IMR-90 (cell line): ENCODE results near the gene CASK. TPM values are rescaled to one million over a fixed set of nuclear protein-coding genes. Genes with fewer than 3 reads are reported as not detected.

ENCODE experiments used
- ATAC-seq: fragments of 200-7000 bp; cut with Tn5 transposase; 2 replicates; pipeline ENCODE4 v1.9.1; 2020; ENCODE audit warnings: low read depth, mild to moderate bottlenecking, moderate library complexity
- BruUV-seq: library from RNA; stranded (reverse); fragments of 400-500 nt; replicated peaks from 2 replicates; lab custom pipeline; 2021; lab: Mats Ljungman, UMichigan
- CTCF ChIA-PET: fragments of 300-600 bp; formaldehyde crosslinking; extraction: SDS; loops from one replicate; lab custom pipeline; 2021; ENCODE audit warnings: antibody characterized with exemption; lab: Yijun Ruan, JAX
- POLR2A ChIA-PET: fragments of 300-600 bp; sonication (Branson Sonifier 250); formaldehyde crosslinking; loops from one replicate; lab custom pipeline; 2022; ENCODE audit warnings: antibody characterized with exemption; ENCODE audit not compliant: unreplicated experiment; lab: Charles Lee
- DNase-seq: peaks from one replicate; pipeline ENCODE4 v3.0.0; 2013
- H2AFZ ChIP-seq: replicated peaks from 2 replicates; pipeline ENCODE3; 2013; ENCODE audit warnings: low read length, mild to moderate bottlenecking; ENCODE audit not compliant: poor library complexity
- H2AK5ac ChIP-seq: 2 replicates; pipeline ENCODE4 v1.6.1; 2013; ENCODE audit warnings: low read depth, low read length, inconsistent platforms
- H2AK9ac ChIP-seq: replicated peaks from 2 replicates; pipeline ENCODE3; 2013; ENCODE audit warnings: mild to moderate bottlenecking, low read depth, low read length, moderate library complexity; ENCODE audit not compliant: poor library complexity
- H2BK120ac ChIP-seq: 2 replicates; pipeline ENCODE4 v1.6.1; 2013; ENCODE audit warnings: low read depth, low read length, inconsistent platforms
- H2BK15ac ChIP-seq: 3 replicates; pipeline ENCODE4 v1.6.1; 2013; ENCODE audit warnings: low read depth, low read length, inconsistent platforms
- H2BK20ac ChIP-seq: 2 replicates; pipeline ENCODE4 v1.6.1; 2013; ENCODE audit warnings: low read depth, mild to moderate bottlenecking, inconsistent platforms, low read length, moderate library complexity
- H2BK5ac ChIP-seq: 2 replicates; pipeline ENCODE4 v1.6.1; 2013; ENCODE audit warnings: mild to moderate bottlenecking, low read depth, low read length, inconsistent platforms; ENCODE audit not compliant: poor library complexity, severe bottlenecking
- H3K14ac ChIP-seq: replicated peaks from 2 replicates; pipeline ENCODE4 v1.6.1; 2013; ENCODE audit warnings: low read depth, low read length, inconsistent platforms
- H3K18ac ChIP-seq: 2 replicates; pipeline ENCODE4 v1.6.1; 2013; ENCODE audit warnings: low read depth, low read length, control low read depth
- H3K23ac ChIP-seq: 2 replicates; pipeline ENCODE4 v1.6.1; 2013; ENCODE audit warnings: low read depth, low read length, inconsistent platforms
- H3K27ac ChIP-seq: 2 replicates; pipeline ENCODE4 v1.5.1; 2013; ENCODE audit warnings: mild to moderate bottlenecking, control low read depth, low read length; ENCODE audit not compliant: insufficient read depth
- H3K27me3 ChIP-seq: 2 replicates; pipeline ENCODE4 v1.6.1; 2013; ENCODE audit warnings: low read length; ENCODE audit not compliant: control insufficient read depth, insufficient read depth
- H3K36me3 ChIP-seq: 2 replicates; pipeline ENCODE4 v1.6.1; 2013; ENCODE audit warnings: low read length, mixed read lengths; ENCODE audit not compliant: control insufficient read depth, insufficient read depth
- H3K4ac ChIP-seq: 2 replicates; pipeline ENCODE4 v1.6.1; 2013; ENCODE audit warnings: low read depth, low read length, inconsistent platforms
- H3K4me1 ChIP-seq: 2 replicates; pipeline ENCODE4 v1.6.1; 2013; ENCODE audit warnings: low read length, mixed read lengths; ENCODE audit not compliant: control insufficient read depth, insufficient read depth
- H3K4me2 ChIP-seq: 2 replicates; pipeline ENCODE4 v1.6.1; 2013; ENCODE audit warnings: low read depth, mild to moderate bottlenecking, control low read depth, low read length, moderate library complexity
- H3K4me3 ChIP-seq: 2 replicates; pipeline ENCODE4 v1.5.1; 2013; ENCODE audit warnings: low read depth, mild to moderate bottlenecking, control low read depth, low read length, moderate library complexity; ENCODE audit not compliant: insufficient read depth
- H3K56ac ChIP-seq: 2 replicates; pipeline ENCODE4 v1.6.1; 2013; ENCODE audit warnings: low read length, inconsistent platforms; ENCODE audit not compliant: insufficient read depth; ENCODE audit errors: extremely low read depth
- H3K79me1 ChIP-seq, 2 experiments: 2 replicates each; pipeline ENCODE4 v1.6.1; 2013; ENCODE audit warnings: low read length in 2 of 2, inconsistent platforms in 1 of 2, low read depth in 1 of 2
- H3K9ac ChIP-seq: 2 replicates; pipeline ENCODE4 v1.6.1; 2013; ENCODE audit warnings: low read depth, low read length, control low read depth
- H3K9me1 ChIP-seq: 2 replicates; pipeline ENCODE4 v1.6.1; 2013; ENCODE audit warnings: low read length, inconsistent platforms; ENCODE audit not compliant: insufficient read depth
- H3K9me3 ChIP-seq: 2 replicates; pipeline ENCODE4 v1.6.1; 2013; ENCODE audit warnings: low read length; ENCODE audit not compliant: control insufficient read depth, insufficient read depth
- H4K20me1 ChIP-seq: 2 replicates; pipeline ENCODE4 v1.6.1; 2013; ENCODE audit warnings: low read length, inconsistent platforms; ENCODE audit not compliant: insufficient read depth
- H4K5ac ChIP-seq: 2 replicates; pipeline ENCODE4 v1.6.1; 2013; ENCODE audit warnings: mild to moderate bottlenecking, low read depth, low read length, control low read depth
- H4K8ac ChIP-seq, 2 experiments: 2 replicates each; pipeline ENCODE4 v1.6.1; 2013; ENCODE audit warnings: low read depth in 2 of 2, low read length in 2 of 2, control low read depth in 1 of 2, inconsistent platforms in 1 of 2
- H4K91ac ChIP-seq: 2 replicates; pipeline ENCODE4 v1.6.1; 2013; ENCODE audit warnings: low read depth, low read length, inconsistent platforms; ENCODE audit not compliant: insufficient read depth
- CEBPB ChIP-seq: IDR thresholded peaks from 2 replicates; pipeline ENCODE4 v1.6.1; 2012; ENCODE audit warnings: low read depth, low read length, improper control_type of control experiment
- MXI1 ChIP-seq: IDR thresholded peaks from 2 replicates; pipeline ENCODE4 v1.6.1; 2012; ENCODE audit warnings: low read depth, mild to moderate bottlenecking, low read length, moderate library complexity, borderline replicate concordance
- WGBS, 2 experiments: methylation state at CpG; one replicate each; pipeline versions ENCODE4 v1.1.5 to v1.1.7; 2013; ENCODE audit warnings: missing lambda C conversion rate in 2 of 2; ENCODE audit not compliant: insufficient read length in 1 of 2; ENCODE audit errors: extremely low coverage in 2 of 2; 5-methylcytosine and 5-hydroxymethylcytosine counted together
- dilution Hi-C: fragments of 300-500 bp; cut with HindIII; formaldehyde crosslinking; loops from one replicate; pipeline ENCODE4 v1.14.3; 2018; ENCODE audit warnings: low sequenced_read_pairs; ENCODE audit not compliant: unreplicated experiment
- in situ Hi-C: fragments of 300-500 bp; cut with MboI; formaldehyde crosslinking; loops from 3 replicates; pipeline ENCODE4 v1.14.3; 2019; ENCODE audit warnings: low sequenced_read_pairs, inconsistent platforms, mixed read lengths
- intact Hi-C: fragments of 100-400 bp; cut with micrococcal nuclease; formaldehyde crosslinking; loops from 2 replicates; pipeline ENCODE4 v1.10.0; 2022
- polyA plus RNA-seq, 3 experiments: library from polyadenylated mRNA; depleted of rRNA; stranded (reverse); fragments of >200 nt; gene quantifications; 2 replicates each; pipeline ENCODE4 v1.2.3, GENCODE V29; 2012; ENCODE audit warnings: low replicate concordance in 1 of 3
- total RNA-seq: library from RNA; depleted of rRNA; stranded (reverse); fragments of >200 nt; gene quantifications from 2 replicates; pipeline ENCODE4 v1.2.3, GENCODE V29; 2012

Gene CASK
- total and polyA plus RNA-seq, 2 of the 4 experiments (the other 2 are of a cell fraction): 9.4 to 17.7 TPM

GRCh38 chrX:41875142-41875541 is 48.2 kb downstream of the CASK start:
- peak; percentile 73 for TF ChIP-seq CEBPB
- no peak for TF ChIP-seq MXI1
- Histone ChIP-seq H2AK9ac (no peak overlapping the region), H3K56ac (no peak overlapping the region), H2BK20ac (no peak overlapping the region), H3K4me3 (no peak overlapping the region), H2BK120ac (no peak overlapping the region), H3K27ac (no peak overlapping the region), H3K14ac (no peak overlapping the region), H3K4me2 (no peak overlapping the region), H3K27me3 (no peaks in the 10 kb centered on the region), H3K79me1 (peaks cover 0 to 10% of the 10 kb centered on the region in 2 experiments; a peak in 2 of 4 replicates), H3K9me3 (no peaks in the 10 kb centered on the region), H3K9ac (no peak overlapping the region), H4K5ac (no peak overlapping the region), H4K20me1 (no peaks in the 10 kb centered on the region; the same call in 1 of the 2 replicates), H3K4ac (no peak overlapping the region), H3K23ac (no peak overlapping the region), H3K9me1 (no peaks in the 10 kb centered on the region), H2BK5ac (no peak overlapping the region), H4K8ac (no peak overlapping the region), H2BK15ac (no peak overlapping the region), H3K4me1 (no peaks in the 10 kb centered on the region; the same call in 1 of the 2 replicates), H4K91ac (no peak overlapping the region), H3K18ac (no peak overlapping the region), H2AK5ac (no peak overlapping the region), H2AFZ (no peak overlapping the region), H3K36me3 (no peaks in the 10 kb centered on the region)
- peak; percentile 65 for DNase-seq
- WGBS, 2 experiments: no CpG with 5 or more reads among the region's 1 CpG
- dilution Hi-C loops (no loop called here), intact Hi-C loops (no loop called here), in situ Hi-C loops (no loop called here)
- peak; percentile 48 for ATAC-seq
- CTCF ChIA-PET: no interaction called here
- no TSS peak for BruUV-seq
- POLR2A ChIA-PET: no interaction called here
